GM18505 (cell line): ENCODE data around the gene HAVCR1.
"Not testable (repeated sequence)": the region's sequence is repeated elsewhere in the genome, so short reads cannot be mapped to it uniquely, and the experiment has no call there.

Source experiments
- ATAC-seq: cut with Tn5 transposase; IDR thresholded peaks from one replicate; pipeline ENCODE4 v1.9.1; 2021; ENCODE audit not compliant: unreplicated experiment
- POLR2A ChIP-seq: IDR thresholded peaks from 4 replicates; pipeline ENCODE4 v1.6.1; 2011; ENCODE audit warnings: borderline replicate concordance; ENCODE audit not compliant: insufficient read depth, insufficient read length; ENCODE audit errors: extremely low read depth

HAVCR1 gene

GRCh38 chr5:157038568-157039187 lies 20.2 kb downstream of the HAVCR1 start:
- TF ChIP-seq POLR2A, result no peak
- peak; percentile 50 for ATAC-seq

GRCh38 chr5:157034106-157035072 lies 24.5 kb downstream of the HAVCR1 start:
- ATAC-seq, result not testable (repeated sequence)

GRCh38 chr5:157033071-157033583 lies 25.8 kb downstream of the HAVCR1 start:
- no peak for ATAC-seq
- TF ChIP-seq POLR2A, result no peak

GRCh38 chr5:157030692-157031091 lies 28.2 kb downstream of the HAVCR1 start:
- no peak for TF ChIP-seq POLR2A
- ATAC-seq, result no peak

- ATAC-seq, result no peak
Observed at GRCh38 chr5:157029457-157029856, 29.5 kb downstream of the HAVCR1 start.

GRCh38 chr5:157027663-157028062 lies 31.3 kb downstream of the HAVCR1 start:
- peak; percentile 88 for ATAC-seq

More at GRCh38 chr5:157029457-157029856, 29.5 kb downstream of the HAVCR1 start:
- TF ChIP-seq POLR2A, result no peak

GRCh38 chr5:157026789-157027424 lies 32.0 kb downstream of the HAVCR1 start:
- no peak for ATAC-seq
- no peak for TF ChIP-seq POLR2A

GRCh38 chr5:157025093-157025698 lies 33.7 kb downstream of the HAVCR1 start:
- TF ChIP-seq POLR2A, result no peak
- no peak for ATAC-seq

- no peak for TF ChIP-seq POLR2A
- no peak for ATAC-seq
Observed at GRCh38 chr5:157024208-157024959, 34.5 kb downstream of the HAVCR1 start.

- no peak for TF ChIP-seq POLR2A
- ATAC-seq, result no peak
Observed at GRCh38 chr5:157022024-157022423, 36.9 kb downstream of the HAVCR1 start.

- TF ChIP-seq POLR2A, result no peak
- no peak for ATAC-seq
Observed at GRCh38 chr5:157020511-157021222, 38.2 kb downstream of the HAVCR1 start.

- no peak for ATAC-seq
- TF ChIP-seq POLR2A, result no peak
Observed at GRCh38 chr5:157020002-157020401, 38.9 kb downstream of the HAVCR1 start.

- not testable (repeated sequence) for ATAC-seq
Observed at GRCh38 chr5:157014143-157014542, 44.8 kb downstream of the HAVCR1 start.
